Measurements from ENCODE around the gene CYRIA. TPM values are rescaled to one million over a fixed set of nuclear protein-coding genes. Genes with fewer than 3 reads are reported as not detected.

CYRIA gene
- total RNA-seq, 1 donor from 2014 or later = 4.7 TPM

DNA sequence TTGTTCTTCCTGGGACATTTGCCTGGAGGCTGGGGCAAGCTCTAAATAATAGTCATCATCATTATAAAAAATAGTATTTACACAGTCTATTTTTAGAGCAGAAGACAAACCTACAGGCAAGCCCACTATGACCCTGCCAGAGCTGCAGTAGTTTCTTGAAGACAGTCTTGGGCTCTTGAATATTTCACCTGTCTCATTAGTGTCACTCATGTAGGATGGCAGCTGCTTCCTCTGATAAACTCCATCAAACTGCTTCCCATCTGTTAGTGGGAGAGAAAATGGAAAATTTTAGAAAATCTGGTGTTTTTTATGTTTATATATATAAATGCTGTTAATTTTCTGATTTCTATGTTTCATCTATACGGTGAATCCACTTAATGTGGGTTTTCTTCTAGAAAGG, 8.5 kb upstream of the CYRIA start:
- H3K9me3 ChIP-seq (ENCODE audit: control insufficient read depth in 3 of 3, low read length in 3 of 3) = peaks cover 2 to 4% (median 4%) of the 10 kb centered on the region in 3 donors
- H3K4me1 ChIP-seq (ENCODE audit: control insufficient read depth in 3 of 3, insufficient read depth in 3 of 3, low read length in 3 of 3) = peaks cover 0 to under 1% (median 0%) of the 10 kb centered on the region in 3 donors
- H3K4me3 ChIP-seq (ENCODE audit: low read length in 3 of 3) = no peak overlapping the region
- no peaks in the 10 kb centered on the region for H3K36me3 ChIP-seq (ENCODE audit: control insufficient read depth in 3 of 3, insufficient read depth in 3 of 3, low read length in 3 of 3)
- no peak overlapping the region for H3K9ac ChIP-seq (ENCODE audit: low read depth in 1 of 3, low read length in 3 of 3)
- no peak overlapping the region for H3K27ac ChIP-seq (ENCODE audit: low read depth, low read length)
- no peaks in the 10 kb centered on the region for H3K27me3 ChIP-seq (ENCODE audit: control insufficient read depth in 3 of 3, insufficient read depth in 3 of 3, low read length in 3 of 3)

DNA sequence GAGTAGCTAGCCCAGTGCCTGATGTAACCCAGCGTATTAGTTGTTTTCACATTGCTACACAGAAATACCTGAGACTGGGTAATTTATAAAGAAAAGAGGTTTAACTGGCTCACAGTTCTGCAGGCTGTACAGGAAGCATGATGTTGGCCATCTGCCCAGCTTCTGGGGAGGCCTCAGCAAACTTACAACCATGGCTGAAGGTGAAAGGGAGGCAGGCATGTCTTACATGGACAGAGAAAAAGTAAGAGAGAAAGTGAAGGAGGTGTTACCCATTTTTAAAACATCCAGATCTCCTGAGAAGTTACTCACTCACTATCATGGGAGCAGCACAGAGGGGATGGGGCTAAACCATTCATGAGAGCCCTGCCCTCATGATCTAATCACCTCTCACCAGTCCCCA, 6.1 kb upstream of the CYRIA start:
- H3K9me3 ChIP-seq (ENCODE audit: control insufficient read depth in 3 of 3, low read length in 3 of 3) = no peaks in the 10 kb centered on the region
- peaks cover 0 to 2% (median 0%) of the 10 kb centered on the region in 3 donors for H3K4me1 ChIP-seq (ENCODE audit: control insufficient read depth in 3 of 3, insufficient read depth in 3 of 3, low read length in 3 of 3)
- H3K4me3 ChIP-seq (ENCODE audit: low read length in 3 of 3) = no peak overlapping the region
- H3K9ac ChIP-seq (ENCODE audit: low read depth in 1 of 3, low read length in 3 of 3) = no peak overlapping the region
- no peaks in the 10 kb centered on the region for H3K27me3 ChIP-seq (ENCODE audit: control insufficient read depth in 3 of 3, insufficient read depth in 3 of 3, low read length in 3 of 3)
- H3K36me3 ChIP-seq (ENCODE audit: control insufficient read depth in 3 of 3, insufficient read depth in 3 of 3, low read length in 3 of 3) = no peaks in the 10 kb centered on the region
- no peak overlapping the region for H3K27ac ChIP-seq (ENCODE audit: low read depth, low read length)

DNA sequence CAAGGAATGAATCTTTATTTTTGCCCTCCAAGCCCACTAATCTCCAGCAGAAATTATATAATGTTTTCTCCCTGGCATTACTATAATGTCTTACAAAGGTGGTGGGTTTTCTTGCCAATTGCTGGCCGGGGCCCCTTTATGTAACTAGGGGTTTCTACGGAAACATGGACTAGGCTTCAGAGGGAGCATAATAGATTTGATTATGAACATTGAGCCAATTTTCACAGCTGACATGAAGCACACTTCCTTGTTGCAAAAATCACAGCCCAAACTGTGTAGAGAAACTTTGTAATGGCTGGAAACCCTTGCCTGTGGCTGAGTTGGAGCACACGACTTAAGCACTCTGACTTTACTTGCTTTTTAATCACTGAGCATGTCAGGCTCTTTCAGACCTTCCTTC, 3.8 kb upstream of the CYRIA start:
- H3K9me3 ChIP-seq (ENCODE audit: control insufficient read depth in 3 of 3, low read length in 3 of 3) = no peaks in the 10 kb centered on the region
- no peak overlapping the region for H3K9ac ChIP-seq (ENCODE audit: low read depth in 1 of 3, low read length in 3 of 3)
- no peak overlapping the region for H3K27ac ChIP-seq (ENCODE audit: low read depth, low read length)
- H3K27me3 ChIP-seq (ENCODE audit: control insufficient read depth in 3 of 3, insufficient read depth in 3 of 3, low read length in 3 of 3) = no peaks in the 10 kb centered on the region
- H3K4me3 ChIP-seq (ENCODE audit: low read length in 3 of 3) = no peak overlapping the region
- H3K4me1 ChIP-seq (ENCODE audit: control insufficient read depth in 3 of 3, insufficient read depth in 3 of 3, low read length in 3 of 3) = peaks cover 14 to 19% (median 19%) of the 10 kb centered on the region in 3 donors
- H3K36me3 ChIP-seq (ENCODE audit: control insufficient read depth in 3 of 3, insufficient read depth in 3 of 3, low read length in 3 of 3) = no peaks in the 10 kb centered on the region

DNA sequence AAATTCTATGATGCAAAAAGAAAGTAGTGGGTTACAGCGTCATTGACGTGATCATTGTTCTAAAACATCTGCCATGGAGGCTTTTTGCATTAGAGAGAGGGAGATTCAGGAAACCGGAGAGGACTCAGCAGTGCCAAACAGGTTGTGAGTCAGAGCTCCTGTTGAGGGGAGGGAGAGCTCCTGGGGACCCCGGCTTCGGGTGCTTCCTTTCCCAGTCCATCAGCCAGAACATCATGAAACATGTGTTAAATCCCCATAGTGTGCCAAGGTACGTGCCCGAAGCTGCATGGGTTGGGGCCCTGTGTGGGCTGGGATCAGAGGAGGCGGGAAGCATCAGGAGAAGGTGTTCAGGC, 791 bp upstream of the CYRIA start:
- Histone ChIP-seq H3K36me3 (ENCODE audit: control insufficient read depth in 3 of 3, insufficient read depth in 3 of 3, low read length in 3 of 3) (no peaks in the 10 kb centered on the region), H3K27me3 (ENCODE audit: control insufficient read depth in 3 of 3, insufficient read depth in 3 of 3, low read length in 3 of 3) (no peaks in the 10 kb centered on the region), H3K4me3 (ENCODE audit: low read length in 3 of 3) (peak overlapping the region; percentile 75 to 77 (median 77)), H3K27ac (ENCODE audit: low read depth, low read length) (peak overlapping the region; percentile 51), H3K9me3 (ENCODE audit: control insufficient read depth in 3 of 3, low read length in 3 of 3) (no peaks in the 10 kb centered on the region), H3K9ac (ENCODE audit: low read depth in 1 of 3, low read length in 3 of 3) (peak overlapping the region in 2 of 3 donors; percentile 67 to 78), H3K4me1 (ENCODE audit: control insufficient read depth in 3 of 3, insufficient read depth in 3 of 3, low read length in 3 of 3) (peaks cover 22 to 41% (median 40%) of the 10 kb centered on the region in 3 donors)

DNA sequence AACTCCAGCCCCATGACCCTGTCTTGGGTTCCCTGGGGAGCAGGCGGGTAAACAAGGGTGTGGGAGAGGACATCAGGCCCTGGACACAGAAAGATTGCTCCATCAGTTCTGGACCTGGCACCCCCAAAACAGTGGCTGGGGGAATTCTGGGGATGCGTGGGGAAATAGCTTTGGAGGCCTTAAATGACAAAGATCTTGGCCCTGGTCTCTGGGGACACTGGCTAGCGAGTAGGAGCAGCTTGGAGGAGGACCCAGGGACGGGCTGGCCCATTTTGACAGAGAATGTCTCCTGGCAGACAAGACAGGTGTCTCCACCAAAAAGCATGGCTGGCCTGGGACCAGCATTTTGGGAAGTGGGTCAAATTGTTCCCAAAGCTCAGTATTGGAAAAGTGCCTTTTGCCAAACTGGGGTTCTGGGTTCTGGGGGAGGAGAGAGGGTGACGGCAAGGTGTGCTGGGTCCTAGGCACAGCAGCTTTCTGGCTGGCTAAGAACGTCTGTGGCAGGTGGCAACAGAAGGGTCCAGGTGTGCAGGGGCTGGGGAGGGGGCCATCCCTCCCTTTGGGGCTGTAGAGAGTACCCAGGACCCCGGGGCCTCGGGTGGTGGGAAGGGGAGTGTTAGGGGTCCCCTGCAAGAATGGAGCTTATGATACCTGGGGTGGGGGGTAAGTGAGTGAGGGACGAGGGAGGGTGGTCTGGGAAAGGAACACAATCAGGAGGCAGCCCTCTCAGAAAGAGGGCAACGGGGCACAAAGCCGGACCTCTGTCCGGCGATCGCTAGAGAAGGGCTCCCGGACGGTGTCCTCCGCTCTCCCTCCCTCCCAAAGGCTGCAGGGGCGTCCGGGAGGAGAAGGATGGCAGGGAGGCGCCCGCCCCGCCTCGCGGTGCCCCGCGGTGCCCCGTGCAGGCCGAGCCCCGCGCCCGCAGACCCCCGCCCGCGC, 556 bp downstream of the CYRIA start:
- H3K36me3 ChIP-seq (ENCODE audit: control insufficient read depth in 3 of 3, insufficient read depth in 3 of 3, low read length in 3 of 3) = no peaks in the 10 kb centered on the region
- H3K4me1 ChIP-seq (ENCODE audit: control insufficient read depth in 3 of 3, insufficient read depth in 3 of 3, low read length in 3 of 3) = peaks cover 25 to 44% (median 44%) of the 10 kb centered on the region in 3 donors
- no peaks in the 10 kb centered on the region for H3K9me3 ChIP-seq (ENCODE audit: control insufficient read depth in 3 of 3, low read length in 3 of 3)
- no peaks in the 10 kb centered on the region for H3K27me3 ChIP-seq (ENCODE audit: control insufficient read depth in 3 of 3, insufficient read depth in 3 of 3, low read length in 3 of 3)
- H3K4me3 ChIP-seq (ENCODE audit: low read length in 3 of 3) = peak overlapping the region; percentile 75 to 87 (median 82)
- peak overlapping the region; percentile 67 for H3K27ac ChIP-seq (ENCODE audit: low read depth, low read length)
- H3K9ac ChIP-seq (ENCODE audit: low read depth in 1 of 3, low read length in 3 of 3) = peak overlapping the region; percentile 67 to 85 (median 79)

DNA sequence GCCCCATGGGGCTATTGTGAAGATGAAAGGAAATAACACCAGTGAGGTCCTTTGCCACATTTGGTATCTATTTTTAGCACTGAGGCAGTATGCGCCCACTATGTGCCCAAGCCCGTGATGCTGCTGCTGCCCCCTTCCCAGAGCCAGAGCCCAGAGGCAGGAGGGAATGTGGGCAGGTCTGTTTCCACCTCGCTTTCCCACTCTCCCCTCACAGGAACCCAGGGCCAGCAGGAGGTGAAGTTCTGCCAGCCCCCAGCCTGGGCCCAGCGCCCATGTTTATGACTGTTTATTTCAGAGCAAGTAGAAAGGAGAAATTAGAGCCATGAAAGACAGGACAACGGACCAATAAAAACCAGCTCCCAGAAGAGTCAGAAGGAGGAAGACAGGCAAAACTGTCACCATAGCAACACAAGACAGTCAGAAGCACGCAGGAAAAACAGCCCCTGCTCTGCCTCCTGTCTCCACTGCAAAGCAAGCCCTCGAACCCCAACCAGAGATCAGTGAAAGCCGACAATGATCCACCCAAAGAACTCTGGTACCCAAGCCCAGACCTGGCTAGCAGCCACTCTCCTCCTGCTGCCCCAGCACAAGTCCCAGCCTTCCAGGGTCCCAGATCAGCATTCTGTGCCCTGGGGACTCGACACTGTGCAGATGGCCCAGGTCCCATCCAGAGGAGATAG, 1.4 kb downstream of the CYRIA start:
- no peaks in the 10 kb centered on the region for H3K9me3 ChIP-seq (ENCODE audit: control insufficient read depth in 3 of 3, low read length in 3 of 3)
- H3K4me3 ChIP-seq (ENCODE audit: low read length in 3 of 3) = peak overlapping the region; percentile 75 to 87 (median 82)
- H3K27me3 ChIP-seq (ENCODE audit: control insufficient read depth in 3 of 3, insufficient read depth in 3 of 3, low read length in 3 of 3) = no peaks in the 10 kb centered on the region
- no peaks in the 10 kb centered on the region for H3K36me3 ChIP-seq (ENCODE audit: control insufficient read depth in 3 of 3, insufficient read depth in 3 of 3, low read length in 3 of 3)
- H3K9ac ChIP-seq (ENCODE audit: low read depth in 1 of 3, low read length in 3 of 3) = peak overlapping the region; percentile 67 to 85 (median 79)
- H3K27ac ChIP-seq (ENCODE audit: low read depth, low read length) = peak overlapping the region; percentile 67
- H3K4me1 ChIP-seq (ENCODE audit: control insufficient read depth in 3 of 3, insufficient read depth in 3 of 3, low read length in 3 of 3) = peaks cover 30 to 53% (median 51%) of the 10 kb centered on the region in 3 donors

DNA sequence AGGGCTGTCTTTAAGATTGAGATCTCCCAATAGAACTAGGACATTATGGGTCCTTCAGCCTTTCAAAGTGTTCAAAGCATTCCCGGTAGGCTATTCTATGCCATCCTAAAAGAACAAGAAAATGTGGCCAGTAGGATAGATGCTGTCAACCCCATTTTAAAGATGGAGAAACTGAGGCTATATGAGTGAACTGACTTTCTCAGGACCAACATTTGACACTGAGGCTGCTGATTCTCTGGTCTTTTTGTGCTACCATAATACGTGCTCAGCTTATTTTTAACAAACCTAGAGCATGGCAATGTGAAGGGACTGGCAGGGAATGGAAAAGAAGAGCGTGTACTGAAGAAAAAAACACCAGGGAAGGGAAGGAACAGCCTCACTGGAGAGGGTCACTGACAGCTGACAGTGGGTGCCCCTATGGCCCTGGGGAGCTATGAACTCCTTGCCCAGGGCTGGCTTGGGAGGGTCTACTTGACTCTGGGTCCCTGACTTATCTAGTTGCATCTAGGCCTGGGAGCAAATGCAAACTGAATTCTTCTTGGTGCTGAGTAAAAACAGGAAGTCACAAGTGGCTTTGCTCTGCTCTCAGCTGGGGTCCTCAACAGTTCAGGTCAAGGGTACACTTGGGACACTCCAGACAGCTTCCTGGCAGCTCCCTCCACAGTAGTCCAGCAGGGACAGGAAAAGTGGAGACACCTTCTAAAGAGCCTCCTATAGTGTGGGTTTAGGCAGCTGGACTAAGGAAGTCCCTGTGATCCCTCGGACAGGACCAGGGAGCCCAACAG, 2.3 kb downstream of the CYRIA start:
- Histone ChIP-seq H3K27me3 (ENCODE audit: control insufficient read depth in 3 of 3, insufficient read depth in 3 of 3, low read length in 3 of 3) (no peaks in the 10 kb centered on the region), H3K36me3 (ENCODE audit: control insufficient read depth in 3 of 3, insufficient read depth in 3 of 3, low read length in 3 of 3) (no peaks in the 10 kb centered on the region), H3K4me1 (ENCODE audit: control insufficient read depth in 3 of 3, insufficient read depth in 3 of 3, low read length in 3 of 3) (peaks cover 39 to 62% (median 58%) of the 10 kb centered on the region in 3 donors), H3K27ac (ENCODE audit: low read depth, low read length) (peak overlapping the region; percentile 67), H3K9me3 (ENCODE audit: control insufficient read depth in 3 of 3, low read length in 3 of 3) (no peaks in the 10 kb centered on the region), H3K4me3 (ENCODE audit: low read length in 3 of 3) (peak overlapping the region; percentile 9 to 87 (median 23)), H3K9ac (ENCODE audit: low read depth in 1 of 3, low read length in 3 of 3) (peak overlapping the region in 1 of 3 donors; percentile 47)

DNA sequence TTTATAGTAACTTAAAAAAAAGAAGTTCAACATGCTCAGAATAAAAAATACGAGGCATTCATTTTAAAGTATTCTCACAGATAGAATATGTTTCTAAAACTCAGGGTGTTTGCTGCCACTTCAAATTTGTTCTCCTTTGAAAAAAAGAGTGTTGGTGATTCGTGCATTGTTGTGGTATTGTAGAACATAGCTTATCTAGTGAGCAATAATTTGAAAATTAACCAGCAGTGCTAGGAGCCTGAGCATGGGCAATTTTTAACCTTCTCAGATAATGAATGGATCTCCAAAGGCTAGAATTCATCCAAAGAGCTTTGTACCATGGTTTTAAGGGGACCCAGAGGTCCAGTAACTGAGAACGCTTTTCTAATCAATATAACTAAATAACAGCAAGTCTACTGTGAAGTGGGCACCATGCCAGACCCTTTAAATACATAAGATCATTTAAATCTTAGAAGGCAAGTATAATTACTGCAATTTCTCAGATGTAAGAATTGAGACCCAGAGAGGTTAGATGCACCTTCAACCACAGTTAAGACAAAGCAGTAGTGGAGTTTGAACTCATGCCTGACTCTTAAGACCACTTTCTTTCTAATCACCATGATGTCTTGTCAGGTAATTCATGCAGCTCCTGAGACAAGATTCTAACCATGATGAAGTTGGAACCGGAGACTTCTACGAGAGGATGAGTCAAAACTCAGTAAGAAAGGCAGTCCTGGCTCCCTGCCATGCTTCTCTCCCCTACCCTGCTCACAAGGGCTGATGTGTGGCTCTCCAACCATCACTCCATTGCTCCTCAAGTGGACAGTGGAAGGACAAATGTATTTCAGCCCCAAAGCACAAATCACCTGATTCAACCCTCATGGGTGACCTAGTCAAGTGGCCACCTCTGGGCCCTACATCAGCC, 3.4 kb downstream of the CYRIA start:
- peaks cover 42 to 71% (median 69%) of the 10 kb centered on the region in 3 donors for H3K4me1 ChIP-seq (ENCODE audit: control insufficient read depth in 3 of 3, insufficient read depth in 3 of 3, low read length in 3 of 3)
- no peak overlapping the region for H3K27ac ChIP-seq (ENCODE audit: low read depth, low read length)

DNA sequence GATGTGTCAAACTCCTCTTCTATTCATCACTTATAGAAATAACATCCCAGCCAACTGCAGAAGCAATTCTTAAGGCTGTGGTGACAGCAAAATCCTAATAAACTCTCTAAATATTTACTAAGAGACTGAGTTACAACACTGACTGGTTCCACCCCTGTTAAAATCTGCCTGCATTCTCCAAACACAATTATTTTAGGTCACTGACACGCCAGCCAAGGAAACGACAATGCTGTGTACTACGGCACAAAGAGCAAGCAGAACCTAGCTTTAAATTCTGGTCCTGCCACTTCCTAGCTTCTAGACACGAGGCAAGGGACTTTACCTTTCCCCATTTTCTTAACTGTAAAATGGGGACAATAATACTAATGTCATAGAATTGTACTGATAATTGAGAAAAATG, 4.1 kb downstream of the CYRIA start:
- Histone ChIP-seq H3K27me3 (ENCODE audit: control insufficient read depth in 3 of 3, insufficient read depth in 3 of 3, low read length in 3 of 3) (no peaks in the 10 kb centered on the region), H3K9me3 (ENCODE audit: control insufficient read depth in 3 of 3, low read length in 3 of 3) (no peaks in the 10 kb centered on the region), H3K9ac (ENCODE audit: low read depth in 1 of 3, low read length in 3 of 3) (no peak overlapping the region), H3K4me3 (ENCODE audit: low read length in 3 of 3) (no peak overlapping the region), H3K27ac (ENCODE audit: low read depth, low read length) (no peak overlapping the region), H3K36me3 (ENCODE audit: control insufficient read depth in 3 of 3, insufficient read depth in 3 of 3, low read length in 3 of 3) (no peaks in the 10 kb centered on the region), H3K4me1 (ENCODE audit: control insufficient read depth in 3 of 3, insufficient read depth in 3 of 3, low read length in 3 of 3) (peaks cover 49 to 76% (median 73%) of the 10 kb centered on the region in 3 donors)

More for the DNA sequence above, 3.4 kb downstream of the CYRIA start:
- Histone ChIP-seq H3K4me3 (ENCODE audit: low read length in 3 of 3) (no peak overlapping the region), H3K27me3 (ENCODE audit: control insufficient read depth in 3 of 3, insufficient read depth in 3 of 3, low read length in 3 of 3) (no peaks in the 10 kb centered on the region), H3K9ac (ENCODE audit: low read depth in 1 of 3, low read length in 3 of 3) (no peak overlapping the region), H3K9me3 (ENCODE audit: control insufficient read depth in 3 of 3, low read length in 3 of 3) (no peaks in the 10 kb centered on the region), H3K36me3 (ENCODE audit: control insufficient read depth in 3 of 3, insufficient read depth in 3 of 3, low read length in 3 of 3) (no peaks in the 10 kb centered on the region)

Data from skeletal muscle tissue (tissue), 4 donors.